ENCODE data around the gene TRIM13.

- TF ChIP-seq CTCF (IDR thresholded peaks at IDR 0.05) (no peak), POLR2A (IDR thresholded peaks at IDR 0.05) (no peak)
These were observed 44.9 kb upstream of the TRIM13 start for GRCh38 chr13:49951754-49952535.
